Superior temporal gyrus (tissue), 1 donor: ENCODE data around the gene ADAM33.

Experiments used
- DNase-seq: peaks from one replicate; pipeline ENCODE4 v3.0.0-alpha.2; 2016; ENCODE audit errors: extremely low spot score

The ADAM33 gene, protein sequence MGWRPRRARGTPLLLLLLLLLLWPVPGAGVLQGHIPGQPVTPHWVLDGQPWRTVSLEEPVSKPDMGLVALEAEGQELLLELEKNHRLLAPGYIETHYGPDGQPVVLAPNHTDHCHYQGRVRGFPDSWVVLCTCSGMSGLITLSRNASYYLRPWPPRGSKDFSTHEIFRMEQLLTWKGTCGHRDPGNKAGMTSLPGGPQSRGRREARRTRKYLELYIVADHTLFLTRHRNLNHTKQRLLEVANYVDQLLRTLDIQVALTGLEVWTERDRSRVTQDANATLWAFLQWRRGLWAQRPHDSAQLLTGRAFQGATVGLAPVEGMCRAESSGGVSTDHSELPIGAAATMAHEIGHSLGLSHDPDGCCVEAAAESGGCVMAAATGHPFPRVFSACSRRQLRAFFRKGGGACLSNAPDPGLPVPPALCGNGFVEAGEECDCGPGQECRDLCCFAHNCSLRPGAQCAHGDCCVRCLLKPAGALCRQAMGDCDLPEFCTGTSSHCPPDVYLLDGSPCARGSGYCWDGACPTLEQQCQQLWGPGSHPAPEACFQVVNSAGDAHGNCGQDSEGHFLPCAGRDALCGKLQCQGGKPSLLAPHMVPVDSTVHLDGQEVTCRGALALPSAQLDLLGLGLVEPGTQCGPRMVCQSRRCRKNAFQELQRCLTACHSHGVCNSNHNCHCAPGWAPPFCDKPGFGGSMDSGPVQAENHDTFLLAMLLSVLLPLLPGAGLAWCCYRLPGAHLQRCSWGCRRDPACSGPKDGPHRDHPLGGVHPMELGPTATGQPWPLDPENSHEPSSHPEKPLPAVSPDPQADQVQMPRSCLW

GRCh38 chr20:3681931-3682781, at the start of gene ADAM33:
ADAM33 (minus strand) TSS chr20:3682010; CDS start chr20:3682004, 6 bp downstream.
- DNase-seq = no peak

DNA sequence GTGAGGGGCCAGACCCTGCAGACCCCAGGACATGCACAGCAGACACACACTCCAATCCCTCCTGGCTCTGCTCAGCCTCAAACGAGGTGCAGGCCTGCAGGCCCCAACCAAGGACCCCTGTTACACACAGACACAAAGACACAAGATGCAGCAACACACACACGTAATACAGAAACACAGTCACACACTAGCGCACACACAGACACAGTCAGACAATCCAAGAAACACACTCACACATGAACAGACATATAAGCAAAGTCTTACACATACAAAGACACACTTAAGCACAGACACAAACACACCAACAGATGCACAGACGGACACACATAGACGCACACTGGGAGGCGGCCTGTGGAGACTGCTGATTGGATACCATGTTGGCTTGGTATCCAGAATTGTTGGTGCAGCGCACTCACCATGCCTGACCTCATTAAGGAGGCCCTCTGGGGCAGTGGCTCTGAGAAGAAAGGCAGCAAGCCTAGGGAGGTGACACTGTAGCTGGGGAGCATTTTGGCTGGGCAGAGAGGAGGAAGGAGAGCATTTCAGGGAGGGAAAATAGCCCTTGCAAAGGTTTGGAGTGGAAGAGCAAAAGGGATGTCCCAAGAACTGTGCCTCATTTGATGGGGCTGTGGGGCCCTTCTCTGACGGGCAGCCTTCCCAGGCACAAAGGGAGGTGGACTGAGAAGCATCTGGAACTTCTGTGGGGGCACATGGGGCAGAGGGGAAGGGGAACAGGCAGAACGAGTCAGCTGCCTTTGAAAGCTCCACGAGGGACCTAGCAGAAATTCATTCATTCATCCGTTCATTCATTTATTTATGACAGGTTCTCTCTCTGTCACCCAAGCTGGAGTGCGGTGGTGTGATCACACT, 49.2 kb upstream of the ADAM33 start:
- no peak for DNase-seq

DNA sequence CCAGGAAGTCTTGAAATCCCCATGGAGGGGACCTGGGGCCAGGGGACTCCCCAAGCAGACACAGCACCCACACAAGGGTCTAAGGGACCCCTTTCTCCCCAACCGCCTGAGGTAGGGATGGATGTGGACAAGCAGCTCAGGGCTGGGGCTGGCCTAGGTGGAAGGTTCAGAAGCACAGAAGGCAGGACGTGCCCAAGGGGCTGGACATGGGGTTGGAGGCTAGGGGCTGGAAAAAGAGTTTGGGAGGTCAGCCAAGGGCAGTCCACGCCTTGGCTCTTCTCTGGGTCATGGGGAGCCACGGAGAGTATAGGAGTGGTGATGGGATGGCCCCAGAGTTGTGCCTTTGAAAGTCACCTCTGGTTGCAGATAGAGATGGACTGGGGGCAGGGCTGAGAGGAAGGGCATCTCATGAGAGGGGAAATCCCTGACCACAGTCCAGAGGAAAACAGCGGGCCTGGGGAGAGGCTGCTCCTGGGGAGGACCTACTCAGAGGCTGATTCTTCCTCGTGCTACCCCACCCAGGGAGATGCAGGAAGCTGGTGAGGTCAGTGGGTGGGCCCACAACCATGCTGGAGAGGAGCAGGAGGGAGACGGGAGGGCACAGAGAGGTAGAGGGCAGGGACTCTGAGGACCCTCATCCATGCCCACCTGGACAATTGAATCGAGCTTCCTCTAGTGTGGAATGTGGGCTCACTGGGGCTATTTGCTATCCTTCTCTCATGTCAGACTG, 48.2 kb upstream of the ADAM33 start:
- no peak for DNase-seq

GRCh38 chr20:3729378-3729777, 47.6 kb upstream of the ADAM33 start:
- DNase-seq = no peak

DNA sequence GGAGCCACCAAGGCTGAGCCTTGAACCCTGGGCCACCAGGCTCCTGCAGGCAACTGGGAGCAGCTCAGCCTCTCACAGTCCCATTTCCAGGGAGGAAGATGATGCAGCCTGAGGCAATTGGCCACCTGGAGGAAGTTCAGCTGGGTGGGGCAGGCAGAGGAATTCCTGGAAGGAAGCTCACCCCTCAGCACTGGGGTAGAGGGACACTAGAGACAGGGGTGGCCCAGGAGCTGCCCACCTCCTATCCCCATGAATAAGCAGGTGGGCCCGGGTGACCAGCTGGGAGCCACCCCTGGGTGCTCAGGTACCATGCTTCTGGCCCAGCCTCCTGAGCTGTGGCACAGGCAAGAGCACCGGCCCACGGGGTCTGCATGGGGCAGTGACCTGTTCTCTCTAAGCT, 47.1 kb upstream of the ADAM33 start:
- DNase-seq = no peak

- no peak for DNase-seq
These were observed 46.5 kb upstream of the ADAM33 start for GRCh38 chr20:3728354-3728753.

GRCh38 chr20:3727401-3728021, 45.7 kb upstream of the ADAM33 start:
- peak; percentile 29 for DNase-seq

DNA sequence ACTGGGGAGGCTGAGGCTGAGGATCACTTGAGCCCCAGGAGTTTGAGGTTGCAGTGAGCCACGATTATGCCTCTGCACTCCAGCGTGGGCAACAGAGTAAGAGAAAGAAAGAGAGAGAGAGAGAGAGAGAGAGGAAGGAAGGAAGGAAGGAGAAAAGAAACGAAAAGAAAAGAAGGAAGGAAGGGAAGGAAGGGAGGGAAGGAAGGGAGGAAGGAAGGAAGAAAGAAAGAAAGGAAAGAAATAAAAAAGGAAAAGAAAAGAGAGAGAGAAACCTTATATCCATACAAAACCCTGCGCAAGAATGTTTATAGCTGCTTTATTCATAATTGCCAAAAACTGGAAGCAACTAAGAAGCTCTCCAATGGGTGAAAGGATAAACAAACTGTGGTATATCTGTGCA, 42.5 kb upstream of the ADAM33 start:
- no peak for DNase-seq

GRCh38 chr20:3723284-3723683, 41.5 kb upstream of the ADAM33 start:
- no peak for DNase-seq

GRCh38 chr20:3721912-3722311, 40.1 kb upstream of the ADAM33 start:
- no peak for DNase-seq

DNA sequence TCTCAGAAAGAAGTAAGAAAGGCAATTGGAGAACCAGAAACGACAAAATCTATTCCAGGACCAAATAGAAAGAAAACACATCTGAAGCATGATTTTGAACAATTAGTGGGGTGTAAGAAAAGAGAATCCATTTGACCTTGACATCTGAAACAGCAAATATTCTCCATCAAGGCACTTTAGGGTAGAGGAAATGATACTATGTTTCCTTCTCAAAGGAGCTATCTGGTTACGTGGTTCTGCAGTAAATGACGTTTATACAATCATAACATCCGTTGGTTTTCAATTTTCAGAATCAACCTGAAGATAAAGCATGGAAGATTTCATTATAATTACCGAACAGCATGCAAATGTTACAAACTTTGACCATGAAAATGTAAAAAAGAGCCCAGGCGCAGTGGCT, 38.8 kb upstream of the ADAM33 start:
- DNase-seq = no peak

GRCh38 chr20:3720068-3720467, 38.3 kb upstream of the ADAM33 start:
- DNase-seq = no peak

DNA sequence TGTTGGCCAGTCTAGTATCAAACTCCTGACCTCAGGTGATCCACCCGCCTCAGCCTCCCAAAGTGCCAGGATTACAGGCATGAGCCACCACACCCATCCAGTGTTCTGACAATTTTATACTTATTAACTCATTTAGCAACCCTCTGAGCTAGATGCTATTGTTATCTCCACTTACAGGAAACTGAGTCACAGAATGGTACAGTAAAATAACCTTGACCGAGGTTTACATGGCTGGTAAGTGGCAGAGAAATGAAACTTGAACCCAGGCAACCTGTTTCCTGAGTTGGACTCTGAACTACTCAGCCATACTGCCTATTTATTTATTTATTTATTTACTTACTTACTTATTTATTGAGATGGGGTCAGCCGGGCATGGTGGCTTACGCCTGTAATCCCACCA, 37.2 kb upstream of the ADAM33 start:
- no peak for DNase-seq

DNA sequence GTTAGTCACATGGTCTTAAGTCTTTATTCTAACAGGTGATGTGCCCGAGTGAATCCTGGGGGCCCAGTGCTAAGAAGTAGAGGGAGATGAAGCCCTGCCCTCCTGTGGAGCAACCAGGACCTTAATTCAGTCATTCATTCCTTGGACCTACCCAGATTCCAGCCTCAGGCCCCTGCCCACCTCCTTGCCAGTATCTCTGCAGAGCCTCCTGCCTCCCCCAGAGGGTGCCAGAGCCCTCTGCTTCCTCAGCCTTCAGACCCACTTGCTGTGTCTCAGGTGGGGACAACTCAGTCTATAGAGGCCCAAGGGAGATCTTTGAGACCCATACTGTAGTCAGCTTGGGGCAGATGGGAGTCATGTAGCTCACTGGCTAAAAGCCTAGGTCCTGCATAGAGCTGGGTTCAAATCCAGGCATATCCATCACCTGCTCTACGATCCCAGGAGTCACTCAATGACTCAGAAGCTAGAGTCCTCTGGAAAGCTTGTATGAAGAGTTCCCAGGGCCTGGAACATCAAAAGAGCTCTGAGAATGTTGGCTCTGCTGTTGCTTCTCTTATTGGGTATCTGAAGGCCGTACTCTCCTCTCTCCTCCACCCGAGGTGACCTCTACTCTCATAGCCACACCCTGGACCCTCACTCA, 34.5 kb upstream of the ADAM33 start:
- DNase-seq = no peak

DNA sequence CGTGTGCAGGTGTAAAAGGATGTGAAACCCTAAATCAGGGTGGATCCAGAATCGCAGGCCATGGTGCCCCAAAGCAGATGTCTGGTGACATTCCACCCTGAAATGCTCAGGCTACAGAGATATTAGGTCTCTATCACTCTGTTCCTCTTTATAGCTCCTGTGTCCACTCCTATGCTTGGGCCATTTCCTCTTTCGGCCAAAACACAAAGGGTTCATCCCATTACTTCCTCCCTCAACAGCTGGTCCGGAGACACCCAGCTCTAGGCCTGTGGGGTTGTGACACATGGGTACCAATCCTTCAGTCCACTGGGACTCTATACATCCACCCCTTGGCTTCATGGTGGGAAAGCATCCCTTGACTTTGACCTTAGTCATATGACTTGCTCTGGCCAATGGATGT, 32.3 kb upstream of the ADAM33 start:
- peak; percentile 18 for DNase-seq

DNA sequence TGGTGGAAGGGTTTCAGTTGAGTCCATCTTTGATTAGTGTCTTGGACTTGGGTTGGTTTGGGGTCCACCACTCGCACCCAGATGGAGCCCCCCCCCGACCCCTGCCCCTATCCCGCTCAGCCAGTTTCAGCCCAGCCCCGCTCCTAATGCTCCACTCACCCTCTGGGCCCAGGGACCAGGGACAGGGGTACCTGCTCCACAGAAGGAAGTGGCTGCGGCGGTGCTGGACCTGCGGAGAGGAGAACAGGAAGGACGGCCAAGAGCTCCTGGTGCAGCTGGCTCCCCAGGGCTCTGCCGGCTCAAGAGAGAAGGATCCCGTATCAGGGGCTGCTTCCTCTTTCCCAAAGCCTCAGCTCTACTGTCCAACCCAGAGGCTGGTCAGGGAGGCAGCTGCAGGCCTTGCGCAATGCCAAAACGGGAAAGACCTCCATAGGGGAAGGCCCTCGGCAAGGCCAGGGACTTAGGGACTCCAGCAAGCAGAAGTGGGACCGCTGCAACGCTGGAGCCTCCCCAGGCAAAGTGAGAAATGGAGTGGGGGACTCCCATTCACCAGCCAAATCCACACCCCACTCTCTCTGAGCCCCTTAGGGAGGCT, 30.6 kb upstream of the ADAM33 start, which contains the start of gene SIGLEC1:
TSS of gene SIGLEC1 (minus strand) at position 322 of the 595 bp plus-strand sequence. CDS start 5,472 bp downstream, outside the sequence.
- no peak for DNase-seq

GRCh38 chr20:3711484-3711941, 29.7 kb upstream of the ADAM33 start:
- no peak for DNase-seq

DNA sequence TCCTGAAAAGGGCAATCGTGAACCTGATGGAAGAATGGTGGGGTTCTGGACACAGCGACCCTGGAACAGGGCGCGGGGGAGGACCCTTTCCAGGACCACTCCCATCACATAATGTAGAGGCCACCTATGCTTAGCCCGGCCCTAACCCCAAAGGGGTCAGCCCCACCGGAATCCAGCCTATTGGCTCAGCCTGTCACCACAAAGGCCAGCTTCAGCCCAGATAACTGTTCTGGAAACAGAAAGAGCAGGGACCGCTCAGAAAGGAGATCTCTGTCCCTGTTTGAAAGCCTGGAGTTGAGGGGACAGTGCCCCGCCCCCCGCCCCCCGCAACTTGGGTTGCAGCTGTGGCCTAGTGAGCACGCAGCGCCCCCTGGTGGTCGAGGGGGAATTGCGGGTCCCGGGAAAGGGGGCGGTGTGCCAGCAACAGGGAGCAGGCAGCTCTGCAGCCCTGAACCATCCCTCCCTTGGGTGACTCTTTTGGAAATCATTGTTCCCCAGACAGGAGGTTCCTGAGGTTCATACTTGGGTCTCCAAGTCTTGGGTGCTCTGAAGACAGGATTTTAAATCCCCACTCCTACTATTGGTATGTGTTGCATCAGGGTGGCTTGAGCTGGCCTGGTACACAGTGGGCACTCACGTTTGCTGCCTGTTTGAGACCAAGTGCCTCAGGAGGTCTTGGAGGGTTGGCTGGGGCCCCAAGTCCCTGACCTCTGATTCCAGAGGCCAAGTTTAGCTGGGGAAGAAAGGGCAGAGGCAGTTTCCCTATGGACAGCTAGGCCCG, 29.1 kb upstream of the ADAM33 start:
- peak; percentile 78 for DNase-seq
